Activated T-helper 2 cell treated with anti-CD3 and anti-CD28 coated beads, Interferon-gamma antibody, Interleukin-2, Interleukin-4, amounts not matched to agents 10 μg/mL and 5 μg/mL and 100 μg/mL, durations not matched to agents 14 hours and 24 hours and 36 hours (primary cell): ENCODE results near the gene RNFT2. TPM values are rescaled to one million over a fixed set of nuclear protein-coding genes. Genes with fewer than 3 reads are reported as not detected.

Experiments
- DNase-seq: peaks from one replicate; pipeline ENCODE4 v3.0.0; 2021; ENCODE audit warnings: low spot score
- H3K27ac Mint-ChIP-seq: one replicate; pipeline ENCODE4 v1.8.0; 2021; ENCODE audit warnings: mixed read lengths
- H3K27me3 Mint-ChIP-seq: one replicate; pipeline ENCODE4 v1.8.0; 2021; ENCODE audit warnings: low read depth, mixed read lengths
- H3K36me3 Mint-ChIP-seq: one replicate; pipeline ENCODE4 v1.8.0; 2021; ENCODE audit warnings: low read depth, mixed read lengths
- H3K4me1 Mint-ChIP-seq: one replicate; pipeline ENCODE4 v1.8.0; 2021; ENCODE audit warnings: low read depth, mixed read lengths
- H3K4me3 Mint-ChIP-seq: one replicate; pipeline ENCODE4 v1.8.0; 2021; ENCODE audit warnings: low read depth, mild to moderate bottlenecking, moderate library complexity, mixed read lengths
- H3K9me3 Mint-ChIP-seq: one replicate; pipeline ENCODE4 v1.8.0; 2021; ENCODE audit warnings: mixed read lengths
- intact Hi-C: fragments of 100-400 bp; cut with micrococcal nuclease; formaldehyde crosslinking; loops from one replicate; pipeline ENCODE4 v1.15.1; 2023
- total RNA-seq: library from RNA; stranded (reverse); gene quantifications from 2 replicates; pipeline ENCODE4 v1.2.3, GENCODE V29; 2022

Gene RNFT2
- total RNA-seq, 1 donor from 2014 or later: 14.4 TPM

- H3K4me3 Mint-ChIP-seq: no peak overlapping the region
Observed at GRCh38 chr12:116839287-116839830, 101.2 kb downstream of the RNFT2 start.

GRCh38 chr12:116843085-116843484, 105.0 kb downstream of the RNFT2 start:
- DNase-seq: no peak
- H3K4me1 Mint-ChIP-seq: no peaks in the 10 kb centered on the region
- H3K27me3 Mint-ChIP-seq: no peaks in the 10 kb centered on the region
- intact Hi-C loops: no loop called here
- H3K9me3 Mint-ChIP-seq: no peaks in the 10 kb centered on the region
- no peak overlapping the region for H3K27ac Mint-ChIP-seq
- no peak overlapping the region for H3K4me3 Mint-ChIP-seq
- H3K36me3 Mint-ChIP-seq: no peaks in the 10 kb centered on the region

More at GRCh38 chr12:116839287-116839830, 101.2 kb downstream of the RNFT2 start:
- no peaks in the 10 kb centered on the region for H3K4me1 Mint-ChIP-seq
- H3K27me3 Mint-ChIP-seq: no peaks in the 10 kb centered on the region
- no peak for DNase-seq
- no peaks in the 10 kb centered on the region for H3K9me3 Mint-ChIP-seq
- intact Hi-C loops: no loop called here
- H3K36me3 Mint-ChIP-seq: no peaks in the 10 kb centered on the region
- no peak overlapping the region for H3K27ac Mint-ChIP-seq

GRCh38 chr12:116849216-116849615, 111.1 kb downstream of the RNFT2 start:
- intact Hi-C loops: no loop called here
- Mint-ChIP-seq H3K4me1 (no peaks in the 10 kb centered on the region), H3K36me3 (no peaks in the 10 kb centered on the region), H3K27ac (no peak overlapping the region), H3K27me3 (no peaks in the 10 kb centered on the region), H3K4me3 (no peak overlapping the region), H3K9me3 (no peaks in the 10 kb centered on the region)
- no peak for DNase-seq

DNA sequence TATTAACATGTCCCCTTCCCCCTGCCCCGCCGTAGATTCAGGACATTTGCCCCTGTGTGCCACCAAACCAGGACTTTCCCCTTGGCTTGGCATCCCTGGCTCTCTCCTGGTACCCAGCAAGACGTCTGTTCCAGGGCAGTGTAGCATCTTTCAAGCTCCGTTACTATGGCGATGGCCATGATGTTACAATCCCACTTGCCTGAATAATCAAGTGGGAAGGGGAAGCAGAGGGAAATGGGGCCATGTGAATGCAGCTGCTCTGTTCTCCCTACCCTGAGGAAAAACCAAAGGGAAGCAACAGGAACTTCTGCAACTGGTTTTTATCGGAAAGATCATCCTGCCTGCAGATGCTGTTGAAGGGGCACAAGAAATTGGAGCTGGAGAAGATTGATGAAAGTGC, 114.2 kb downstream of the RNFT2 start:
- peaks cover under 1% of the 10 kb centered on the region for H3K27me3 Mint-ChIP-seq
- no peak for DNase-seq
- no peaks in the 10 kb centered on the region for H3K4me1 Mint-ChIP-seq
- H3K9me3 Mint-ChIP-seq: no peaks in the 10 kb centered on the region
- H3K27ac Mint-ChIP-seq: no peak overlapping the region
- intact Hi-C loops: no loop called here
- H3K36me3 Mint-ChIP-seq: no peaks in the 10 kb centered on the region
- H3K4me3 Mint-ChIP-seq: no peak overlapping the region

DNA sequence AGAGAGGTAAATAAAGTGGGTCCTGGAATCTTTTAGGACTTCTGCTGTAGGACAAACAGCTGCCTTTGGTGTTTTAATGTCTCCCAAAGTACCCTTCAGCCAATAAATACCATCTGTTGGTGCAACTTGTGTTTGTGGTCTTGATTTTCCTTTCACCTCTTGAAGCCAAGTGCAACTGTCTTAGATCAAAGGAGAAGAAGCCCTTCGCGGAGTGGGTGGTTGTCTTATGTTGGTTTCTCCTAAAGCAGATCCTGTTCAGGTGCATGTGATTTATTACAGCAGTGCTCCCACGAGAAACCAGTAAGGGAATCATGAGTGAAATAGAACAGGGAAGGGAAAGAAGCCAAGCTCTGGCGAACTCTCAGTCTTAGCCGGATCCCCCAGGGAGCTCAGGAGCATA, 115.4 kb downstream of the RNFT2 start:
- H3K4me1 Mint-ChIP-seq: no peaks in the 10 kb centered on the region
- DNase-seq: no peak
- H3K9me3 Mint-ChIP-seq: no peaks in the 10 kb centered on the region
- H3K4me3 Mint-ChIP-seq: no peak overlapping the region
- H3K36me3 Mint-ChIP-seq: no peaks in the 10 kb centered on the region
- intact Hi-C loops: no loop called here
- no peak overlapping the region for H3K27ac Mint-ChIP-seq
- H3K27me3 Mint-ChIP-seq: peaks cover 8% of the 10 kb centered on the region

DNA sequence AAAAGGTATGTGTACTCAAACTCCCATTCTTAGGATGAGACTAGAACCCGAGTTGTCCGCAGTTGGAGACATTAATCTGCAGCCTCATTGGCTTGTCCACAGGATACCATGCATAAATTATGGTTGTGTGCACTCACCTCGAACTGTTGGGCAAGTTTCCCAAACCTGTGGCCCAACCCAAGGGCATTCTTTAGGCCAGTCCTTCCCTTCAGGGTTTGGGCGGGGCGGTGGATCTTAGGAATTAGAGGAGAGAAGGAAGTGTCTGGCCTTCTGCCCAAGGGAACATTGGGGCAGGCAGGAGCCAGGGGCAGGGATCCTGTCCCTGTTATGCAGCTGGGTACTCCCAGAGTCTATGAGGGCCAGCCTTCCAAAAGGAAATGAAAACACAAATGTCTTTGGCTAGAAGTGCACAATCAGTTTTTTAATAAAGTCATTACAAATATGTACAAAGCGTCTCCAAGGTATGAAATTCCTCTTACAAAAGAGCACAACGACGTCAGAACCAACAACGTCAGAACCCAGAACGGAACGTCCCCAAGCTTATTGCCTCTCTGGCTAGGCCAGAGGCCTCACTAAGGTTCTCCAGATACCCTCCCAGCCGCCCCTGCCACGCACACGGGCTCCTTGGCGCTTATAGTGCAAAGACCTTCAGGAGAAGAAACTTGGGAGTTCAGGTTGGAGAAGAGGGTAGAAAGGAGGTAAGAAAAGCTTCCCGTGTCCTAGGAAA, 117.8 kb downstream of the RNFT2 start:
- H3K27ac Mint-ChIP-seq: no peak overlapping the region
- intact Hi-C loops: no loop called here
- H3K4me3 Mint-ChIP-seq: no peak overlapping the region
- no peaks in the 10 kb centered on the region for H3K4me1 Mint-ChIP-seq
- H3K36me3 Mint-ChIP-seq: no peaks in the 10 kb centered on the region
- no peaks in the 10 kb centered on the region for H3K9me3 Mint-ChIP-seq
- no peak for DNase-seq
- peaks cover 22% of the 10 kb centered on the region for H3K27me3 Mint-ChIP-seq

DNA sequence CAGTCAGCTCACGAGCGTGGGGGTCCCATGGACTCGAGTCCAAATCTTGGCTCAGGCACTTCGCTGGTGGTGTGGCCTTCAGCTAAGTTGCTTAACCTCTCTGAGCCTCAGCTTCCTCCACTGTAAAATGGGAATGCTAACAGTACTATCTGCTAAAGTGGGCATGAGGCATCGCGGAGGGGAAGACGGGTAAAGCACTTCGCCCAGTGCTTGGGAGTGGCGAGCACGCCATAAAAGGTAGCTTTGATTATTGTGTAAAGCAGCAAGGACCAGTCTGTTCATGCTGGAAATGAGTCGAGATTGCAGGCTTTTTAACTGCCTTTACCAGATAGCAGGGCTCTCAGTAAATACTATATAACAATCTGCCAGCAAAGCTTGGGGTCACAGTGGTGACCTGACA, 118.6 kb downstream of the RNFT2 start:
- H3K9me3 Mint-ChIP-seq: no peaks in the 10 kb centered on the region
- peaks cover 24% of the 10 kb centered on the region for H3K27me3 Mint-ChIP-seq
- DNase-seq: no peak
- intact Hi-C loops: no loop called here
- H3K27ac Mint-ChIP-seq: no peak overlapping the region
- H3K4me1 Mint-ChIP-seq: peaks cover 4% of the 10 kb centered on the region
- no peak overlapping the region for H3K4me3 Mint-ChIP-seq
- no peaks in the 10 kb centered on the region for H3K36me3 Mint-ChIP-seq

- peaks cover 5% of the 10 kb centered on the region for H3K4me1 Mint-ChIP-seq
- no peaks in the 10 kb centered on the region for H3K9me3 Mint-ChIP-seq
- no peak for DNase-seq
- intact Hi-C loops: no loop called here
- no peak overlapping the region for H3K27ac Mint-ChIP-seq
- no peaks in the 10 kb centered on the region for H3K36me3 Mint-ChIP-seq
- H3K4me3 Mint-ChIP-seq: no peak overlapping the region
- peaks cover 25% of the 10 kb centered on the region for H3K27me3 Mint-ChIP-seq
Observed at GRCh38 chr12:116859079-116859478, 121.0 kb downstream of the RNFT2 start.

DNA sequence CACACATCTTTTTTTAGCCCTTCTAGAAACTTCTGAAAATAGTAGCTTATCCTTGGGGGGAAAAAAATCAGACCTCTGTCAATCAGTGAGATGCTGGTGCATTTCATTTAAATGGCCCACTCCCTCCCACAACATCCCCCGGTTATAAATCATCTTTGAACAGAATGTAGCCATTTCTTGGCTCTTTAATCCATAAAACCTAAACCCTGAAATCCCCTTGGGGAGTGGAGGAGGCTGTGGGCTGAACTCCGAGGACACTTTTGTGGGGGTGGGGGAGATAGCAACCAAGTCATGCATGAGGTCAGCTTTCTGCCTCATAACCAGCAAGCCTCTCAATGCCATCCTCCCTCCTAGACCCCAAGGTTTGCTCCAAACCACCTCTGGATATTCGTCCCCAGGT, 122.1 kb downstream of the RNFT2 start:
- no peaks in the 10 kb centered on the region for H3K9me3 Mint-ChIP-seq
- no peak overlapping the region for H3K4me3 Mint-ChIP-seq
- peaks cover 25% of the 10 kb centered on the region for H3K27me3 Mint-ChIP-seq
- no peaks in the 10 kb centered on the region for H3K36me3 Mint-ChIP-seq
- no peak overlapping the region for H3K27ac Mint-ChIP-seq
- no peak for DNase-seq
- H3K4me1 Mint-ChIP-seq: peaks cover 5% of the 10 kb centered on the region
- intact Hi-C loops: no loop called here

DNA sequence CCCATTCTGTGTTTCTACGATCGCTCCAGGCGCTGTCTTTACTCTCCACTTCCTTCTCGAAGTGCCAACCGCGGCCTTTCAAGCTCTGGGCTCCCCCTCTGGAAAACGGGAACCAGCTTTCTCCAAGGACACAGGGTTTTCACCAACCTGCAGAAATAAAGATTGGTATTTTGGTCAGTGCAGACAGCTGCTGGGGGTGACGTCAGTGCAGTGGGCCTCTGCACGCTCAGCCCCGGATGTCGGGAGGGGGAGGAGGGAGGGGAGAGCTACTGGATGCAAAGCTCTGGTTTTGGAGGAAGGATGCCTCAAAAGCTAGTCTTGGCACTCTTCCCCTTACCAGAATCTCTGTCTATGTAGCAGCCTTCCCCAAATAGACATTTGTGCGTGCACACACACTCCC, 123.2 kb downstream of the RNFT2 start:
- Mint-ChIP-seq H3K4me3 (no peak overlapping the region), H3K27ac (no peak overlapping the region), H3K27me3 (peaks cover 25% of the 10 kb centered on the region), H3K4me1 (peaks cover 5% of the 10 kb centered on the region), H3K9me3 (no peaks in the 10 kb centered on the region), H3K36me3 (no peaks in the 10 kb centered on the region)
- intact Hi-C loops: no loop called here
- peak; percentile 19 for DNase-seq

DNA sequence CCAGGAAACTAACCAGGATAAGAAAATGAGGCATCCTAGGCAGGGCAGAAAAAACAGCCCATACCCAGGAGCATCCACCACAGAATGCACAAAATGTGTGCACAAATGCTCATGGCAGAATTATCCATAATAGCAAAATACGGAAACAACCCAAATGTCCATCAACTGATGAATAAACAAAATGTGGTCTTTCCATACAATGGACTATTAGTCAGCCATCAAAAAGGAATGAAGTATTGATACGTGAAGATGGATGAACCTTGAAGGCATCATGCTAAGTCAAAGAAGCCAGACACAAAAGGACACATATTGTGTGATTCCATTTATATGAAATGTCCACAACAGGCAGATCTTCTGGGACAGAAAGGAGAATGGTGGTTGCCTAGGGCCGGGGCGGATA, 124.1 kb downstream of the RNFT2 start:
- H3K27ac Mint-ChIP-seq: no peak overlapping the region
- intact Hi-C loops: no loop called here
- H3K27me3 Mint-ChIP-seq: peaks cover 27% of the 10 kb centered on the region
- no peaks in the 10 kb centered on the region for H3K36me3 Mint-ChIP-seq
- no peak overlapping the region for H3K4me3 Mint-ChIP-seq
- peaks cover 5% of the 10 kb centered on the region for H3K4me1 Mint-ChIP-seq
- H3K9me3 Mint-ChIP-seq: no peaks in the 10 kb centered on the region
- DNase-seq: no peak

DNA sequence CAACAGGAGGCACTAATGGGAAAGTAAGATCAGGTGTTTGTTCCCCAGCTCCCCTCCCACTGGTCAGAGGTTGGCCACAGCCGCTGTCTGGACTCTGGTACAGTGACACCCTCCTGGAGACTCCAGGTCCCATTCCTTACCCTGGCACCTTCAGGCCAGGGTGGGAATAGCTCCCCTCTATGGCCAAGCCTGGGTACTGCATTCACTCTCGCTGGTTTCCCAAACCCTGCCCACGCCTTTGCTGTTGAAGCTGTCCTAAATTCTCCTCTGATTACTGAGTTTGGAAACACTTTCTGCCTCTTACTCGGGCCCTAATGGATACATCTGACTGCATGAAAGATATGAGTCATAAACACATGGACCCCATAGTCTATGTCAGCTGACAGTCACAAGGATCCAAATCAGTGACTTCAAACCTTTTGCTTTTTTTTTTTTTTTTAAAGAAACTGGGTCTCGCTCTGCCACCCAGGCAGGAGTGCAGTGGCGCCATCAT, 125.2 kb downstream of the RNFT2 start:
- no peak for DNase-seq
- no peaks in the 10 kb centered on the region for H3K36me3 Mint-ChIP-seq

GRCh38 chr12:116864371-116865160, 126.5 kb downstream of the RNFT2 start:
- no peak overlapping the region for H3K27ac Mint-ChIP-seq
- H3K9me3 Mint-ChIP-seq: no peaks in the 10 kb centered on the region
- H3K4me1 Mint-ChIP-seq: peaks cover 5% of the 10 kb centered on the region
- intact Hi-C loops: no loop called here
- H3K4me3 Mint-ChIP-seq: no peak overlapping the region
- H3K27me3 Mint-ChIP-seq: peaks cover 14% of the 10 kb centered on the region
- no peaks in the 10 kb centered on the region for H3K36me3 Mint-ChIP-seq
- no peak for DNase-seq

More for the DNA sequence above, 125.2 kb downstream of the RNFT2 start:
- no peak overlapping the region for H3K4me3 Mint-ChIP-seq
- peaks cover 5% of the 10 kb centered on the region for H3K4me1 Mint-ChIP-seq
- intact Hi-C loops: no loop called here
- peaks cover 19% of the 10 kb centered on the region for H3K27me3 Mint-ChIP-seq
- no peak overlapping the region for H3K27ac Mint-ChIP-seq
- no peaks in the 10 kb centered on the region for H3K9me3 Mint-ChIP-seq
